ENCODE results near the gene RALB. TPM values are rescaled to one million over a fixed set of nuclear protein-coding genes. Genes with fewer than 3 reads are reported as not detected.

RALB gene
- 10 to 100 TPM; 41.5 to 59.1 (median 54.4) TPM for total RNA-seq

GRCh38 chr2:120252225-120253020, at the start of gene RALB:
RALB (plus strand) TSS chr2:120252852; CDS start chr2:120278665, 25,813 bp downstream.
- H3K9me3 ChIP-seq: no peaks in the 10 kb centered on the region
- WGBS: 0% methylated on average over 15 of the region's 71 CpGs
- H3K27ac ChIP-seq (replicated peaks in 1 of 4): peak within 1 kb of the TSS; percentile 87 to 98 (median 92)
- H3K4me3 ChIP-seq: peak within 1 kb of the TSS; percentile 78 to 100 (median 88)
- TF ChIP-seq CTCF (IDR thresholded peaks at IDR 0.05): no peak
- peak; percentile 83 to 84 for TF ChIP-seq POLR2AphosphoS5 (IDR thresholded peaks at IDR 0.05)
- H3K4me1 ChIP-seq: peaks cover 23 to 47% (median 41%) of the 10 kb centered on the region in 4 donors
- DNase-seq (ENCODE audit: extremely low spot score): peak; percentile 100
- H3K36me3 ChIP-seq: peaks cover 0 to 3% (median 0%) of the 10 kb centered on the region in 4 donors
- intact Hi-C loops (cut with DNase I): loop anchor here (10.0 kb wide), 1 partner anchor 62 kb away; no protein-coding TSS in a partner anchor
- no peaks in the 10 kb centered on the region for H3K27me3 ChIP-seq

GRCh38 chr2:120203251-120204021, 49.2 kb upstream of the RALB start:
- WGBS: 61% methylated on average over 9 of the region's 10 CpGs
- peaks cover 0 to 10% (median 3%) of the 10 kb centered on the region in 4 donors for H3K4me1 ChIP-seq
- no peaks in the 10 kb centered on the region for H3K36me3 ChIP-seq
- H3K9me3 ChIP-seq: peaks cover 0 to 5% (median 0%) of the 10 kb centered on the region in 4 donors
- no peak overlapping the region for H3K4me3 ChIP-seq
- DNase-seq (ENCODE audit: extremely low spot score): no peak
- H3K27me3 ChIP-seq: no peaks in the 10 kb centered on the region
- TF ChIP-seq EP300 (IDR thresholded peaks at IDR 0.05) (no peak), CTCF (IDR thresholded peaks at IDR 0.05) (no peak)
- intact Hi-C loops (cut with DNase I): no loop called here
- no peak overlapping the region for H3K27ac ChIP-seq (replicated peaks in 1 of 4)

GRCh38 chr2:120204022-120204405, 48.6 kb upstream of the RALB start:
- DNase-seq (ENCODE audit: extremely low spot score): no peak
- Histone ChIP-seq H3K27ac (replicated peaks in 1 of 4) (no peak overlapping the region), H3K36me3 (no peaks in the 10 kb centered on the region), H3K4me3 (no peak overlapping the region), H3K27me3 (no peaks in the 10 kb centered on the region), H3K9me3 (no peaks in the 10 kb centered on the region), H3K4me1 (peaks cover 0 to 10% (median 3%) of the 10 kb centered on the region in 4 donors)
- intact Hi-C loops (cut with DNase I): no loop called here
- WGBS: 91% methylated on average over 3 of the region's 5 CpGs
- no peak for TF ChIP-seq CTCF (IDR thresholded peaks at IDR 0.05)
- no peak for TF ChIP-seq POLR2AphosphoS5 (IDR thresholded peaks at IDR 0.05)
- no peak for TF ChIP-seq EP300 (IDR thresholded peaks at IDR 0.05)
- TF ChIP-seq POLR2A (IDR thresholded peaks at IDR 0.05; ENCODE audit: low read depth): no peak

- H3K36me3 ChIP-seq: no peaks in the 10 kb centered on the region
- TF ChIP-seq POLR2A (IDR thresholded peaks at IDR 0.05; ENCODE audit: low read depth) (no peak), POLR2AphosphoS5 (IDR thresholded peaks at IDR 0.05) (no peak), CTCF (IDR thresholded peaks at IDR 0.05) (no peak), EP300 (IDR thresholded peaks at IDR 0.05) (no peak)
- 71% methylated on average over 3 of the region's 3 CpGs for WGBS
- no peak for DNase-seq (ENCODE audit: extremely low spot score)
- H3K4me1 ChIP-seq: peaks cover 0 to 10% (median 3%) of the 10 kb centered on the region in 4 donors
- no peak overlapping the region for H3K4me3 ChIP-seq
- intact Hi-C loops (cut with DNase I): no loop called here
- no peaks in the 10 kb centered on the region for H3K9me3 ChIP-seq
- H3K27ac ChIP-seq (replicated peaks in 1 of 4): no peak overlapping the region
- no peaks in the 10 kb centered on the region for H3K27me3 ChIP-seq
Observed at GRCh38 chr2:120204417-120204816, 48.2 kb upstream of the RALB start.

All from esophagus muscularis mucosa (tissue), 4 donors.